IPS-18c (cell line): ENCODE results near the gene LAIR2.
"Not testable (repeated sequence)": the region's sequence is repeated elsewhere in the genome, so short reads cannot be mapped to it uniquely, and the experiment has no call there.

ENCODE experiments used
- H3K4me3 ChIP-seq: 2 replicates; pipeline ENCODE4 v1.7.0; 2013; ENCODE audit warnings: low read depth, mild to moderate bottlenecking, low read length, moderate library complexity; ENCODE audit not compliant: insufficient read depth
- H3K9me3 ChIP-seq: one replicate; pipeline ENCODE4 v1.6.1; 2013; ENCODE audit warnings: mild to moderate bottlenecking, low read length, moderate library complexity; ENCODE audit not compliant: control insufficient read depth, insufficient read depth

The LAIR2 gene

DNA sequence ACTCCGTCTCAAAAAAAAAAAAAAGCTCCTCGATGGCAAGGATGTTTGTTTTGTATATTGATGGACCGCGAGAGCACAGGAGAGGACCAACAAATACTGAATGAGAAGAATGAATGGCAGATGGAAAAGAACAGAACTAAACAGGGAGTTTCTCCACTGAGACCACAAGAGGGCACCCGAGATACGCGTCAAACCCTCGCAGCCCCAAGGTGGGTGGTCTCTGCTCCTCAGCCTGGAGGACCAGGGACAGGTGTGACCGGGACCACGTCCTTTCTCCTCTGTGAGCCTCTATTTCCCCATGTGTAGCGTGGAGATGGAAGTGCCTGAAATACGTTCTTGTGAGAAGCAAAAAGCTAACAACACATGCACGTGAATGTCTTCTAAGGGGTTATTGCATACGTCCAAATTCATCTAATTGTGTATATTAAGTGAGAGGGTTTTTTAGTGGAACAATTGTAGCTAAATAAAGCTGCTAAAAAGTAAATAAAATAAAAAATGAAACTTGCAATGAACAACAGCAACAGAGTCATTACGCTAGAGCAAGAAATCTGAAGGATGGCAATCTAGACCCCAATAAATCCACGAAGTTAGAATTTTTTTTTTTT, 21.2 kb upstream of the LAIR2 start:
- Histone ChIP-seq H3K4me3 (no peak overlapping the region), H3K9me3 (no peaks in the 10 kb centered on the region)

GRCh38 chr19:54482889-54483288, 19.7 kb upstream of the LAIR2 start:
- no peak overlapping the region for H3K4me3 ChIP-seq
- H3K9me3 ChIP-seq: no peaks in the 10 kb centered on the region

DNA sequence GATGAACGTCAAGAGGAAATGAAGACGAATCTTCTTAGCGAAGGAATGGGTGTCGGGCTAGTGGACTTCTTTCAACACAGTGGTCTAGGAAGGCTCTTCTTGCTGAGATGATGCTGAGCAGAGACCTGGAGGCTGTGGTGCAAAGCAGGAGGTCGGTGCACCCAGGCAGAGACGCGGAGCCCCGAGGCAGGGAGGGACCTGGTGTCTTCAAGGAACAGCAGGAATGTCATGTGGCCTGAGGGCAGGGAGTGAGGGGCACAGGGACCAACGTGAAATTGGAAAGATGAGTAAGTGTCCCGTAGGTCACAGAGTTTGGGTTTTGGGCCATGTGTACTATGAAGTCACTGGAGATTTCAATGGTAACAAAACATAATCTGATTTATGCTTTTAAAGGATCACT, 18.2 kb upstream of the LAIR2 start:
- H3K9me3 ChIP-seq: no peaks in the 10 kb centered on the region

DNA sequence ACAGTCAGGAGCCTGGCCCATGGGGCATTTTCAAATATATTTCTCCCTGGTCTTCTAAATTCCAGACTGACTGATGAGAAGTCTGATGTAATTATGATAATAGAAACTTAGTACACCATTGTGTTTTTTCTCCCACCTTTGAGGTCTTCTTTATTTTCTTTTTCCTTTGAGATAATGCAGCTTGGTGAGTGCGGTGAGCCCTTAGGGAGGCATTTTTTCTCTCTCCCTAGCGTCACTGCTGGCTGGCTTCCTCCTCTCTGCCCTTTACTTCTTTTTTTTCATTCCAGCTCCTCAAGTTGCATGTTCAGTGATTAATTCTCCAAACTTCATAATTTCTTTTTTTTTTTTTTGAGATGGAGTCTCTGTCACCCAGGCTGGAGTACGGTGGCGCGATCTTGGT, 16.8 kb upstream of the LAIR2 start:
- Histone ChIP-seq H3K9me3 (no peaks in the 10 kb centered on the region), H3K4me3 (no peak overlapping the region)

More for the DNA sequence above, 18.2 kb upstream of the LAIR2 start:
- H3K4me3 ChIP-seq: no peak overlapping the region

DNA sequence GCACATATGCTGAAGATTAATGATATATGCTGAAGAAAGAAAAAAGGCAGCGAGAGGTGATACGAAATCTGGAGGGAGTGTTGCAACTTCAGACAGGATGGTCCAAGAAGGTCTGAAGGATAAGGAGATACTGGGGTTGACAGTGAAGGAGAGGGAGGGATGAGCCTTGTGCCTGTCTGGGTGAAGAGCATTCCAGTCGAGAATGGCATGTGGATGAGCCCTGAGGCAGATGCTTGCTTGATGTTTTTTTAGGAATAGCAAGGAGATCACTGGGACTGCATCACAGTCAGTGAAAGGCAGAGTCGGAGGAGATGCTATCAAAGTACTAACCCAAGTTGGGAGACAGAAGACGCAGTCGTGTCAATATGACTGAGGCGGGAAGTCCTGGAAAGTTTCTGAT, 13.3 kb upstream of the LAIR2 start:
- Histone ChIP-seq H3K4me3 (no peak overlapping the region), H3K9me3 (no peaks in the 10 kb centered on the region)

- no peak overlapping the region for H3K4me3 ChIP-seq
- no peaks in the 10 kb centered on the region for H3K9me3 ChIP-seq
Measured at GRCh38 chr19:54489766-54490165, 12.9 kb upstream of the LAIR2 start.

DNA sequence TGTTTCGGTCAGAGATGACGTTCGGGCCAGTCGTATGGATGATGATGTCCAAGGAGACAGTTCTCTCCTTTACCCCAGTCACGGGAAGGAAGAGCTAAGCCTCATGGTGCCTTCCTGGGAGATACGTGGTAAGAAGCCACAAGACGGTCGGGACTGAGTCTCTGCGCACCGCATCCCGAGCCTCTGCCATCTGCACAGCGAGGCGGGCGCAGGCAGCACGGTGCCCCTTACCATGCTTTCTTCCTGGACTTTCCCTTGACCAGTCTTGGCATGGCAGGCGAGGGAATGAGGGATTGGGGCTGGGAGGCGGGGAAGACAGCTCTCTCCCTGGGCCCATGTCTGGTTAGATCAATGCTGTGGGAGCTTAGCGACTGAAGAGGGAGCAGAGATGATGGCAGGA, 10.1 kb upstream of the LAIR2 start:
- no peak overlapping the region for H3K4me3 ChIP-seq
- H3K9me3 ChIP-seq: no peaks in the 10 kb centered on the region

GRCh38 chr19:54493056-54493455, 9.6 kb upstream of the LAIR2 start:
- not testable (repeated sequence) for H3K9me3 ChIP-seq

DNA sequence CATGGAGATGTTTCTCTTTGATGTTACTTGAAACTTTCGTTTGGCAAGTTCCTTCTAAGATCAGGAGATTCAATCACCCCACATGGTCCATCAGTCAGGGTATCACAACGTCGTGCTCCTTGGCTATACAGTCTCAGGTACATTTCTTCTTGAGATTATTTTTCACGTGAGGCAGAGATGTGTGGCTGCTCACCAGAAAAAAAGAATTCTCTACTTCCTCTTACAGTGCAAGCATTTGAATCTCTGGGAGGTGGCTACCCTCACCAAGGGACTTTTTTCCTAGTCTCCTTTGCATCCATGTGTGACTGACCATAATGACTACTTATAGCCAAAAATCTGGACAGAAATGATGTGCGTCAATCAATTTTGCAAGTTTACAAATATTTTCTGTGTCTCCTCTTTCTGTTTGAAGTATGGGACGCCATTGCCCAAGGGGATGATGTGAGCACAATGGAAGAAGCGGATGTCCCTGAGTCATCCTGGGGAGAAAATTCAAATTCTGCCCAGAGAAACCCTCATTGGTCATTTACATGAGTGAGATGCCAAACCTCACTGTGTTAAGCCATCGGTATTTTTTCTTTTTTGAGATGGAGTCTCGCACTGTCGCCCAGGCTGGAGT, 8.6 kb upstream of the LAIR2 start:
- Histone ChIP-seq H3K9me3 (no peaks in the 10 kb centered on the region), H3K4me3 (no peak overlapping the region)

More at GRCh38 chr19:54493056-54493455, 9.6 kb upstream of the LAIR2 start:
- H3K4me3 ChIP-seq: not testable (repeated sequence)

- H3K4me3 ChIP-seq, H3K9me3 ChIP-seq: not testable (repeated sequence)
Measured at GRCh38 chr19:54495284-54495683, 7.3 kb upstream of the LAIR2 start.

- not testable (repeated sequence) for H3K4me3 ChIP-seq, H3K9me3 ChIP-seq
Measured at GRCh38 chr19:54497747-54498450, 4.7 kb upstream of the LAIR2 start.

DNA sequence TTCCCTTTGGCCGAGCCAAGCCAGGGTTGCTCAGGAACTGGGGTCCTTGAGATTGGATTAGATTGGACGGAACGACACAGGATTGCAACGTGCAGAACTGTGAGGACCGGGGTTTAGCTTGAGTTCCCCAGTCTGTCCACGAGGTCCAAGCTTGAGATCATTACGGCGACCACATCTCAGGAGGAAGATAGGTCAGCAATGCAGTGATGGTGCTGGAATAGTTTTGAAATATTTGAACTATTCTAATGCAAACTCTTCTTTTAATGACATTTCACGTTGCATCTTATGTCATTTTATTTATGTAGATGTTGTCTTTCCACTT, 4.2 kb upstream of the LAIR2 start:
- not testable (repeated sequence) for H3K4me3 ChIP-seq, H3K9me3 ChIP-seq

DNA sequence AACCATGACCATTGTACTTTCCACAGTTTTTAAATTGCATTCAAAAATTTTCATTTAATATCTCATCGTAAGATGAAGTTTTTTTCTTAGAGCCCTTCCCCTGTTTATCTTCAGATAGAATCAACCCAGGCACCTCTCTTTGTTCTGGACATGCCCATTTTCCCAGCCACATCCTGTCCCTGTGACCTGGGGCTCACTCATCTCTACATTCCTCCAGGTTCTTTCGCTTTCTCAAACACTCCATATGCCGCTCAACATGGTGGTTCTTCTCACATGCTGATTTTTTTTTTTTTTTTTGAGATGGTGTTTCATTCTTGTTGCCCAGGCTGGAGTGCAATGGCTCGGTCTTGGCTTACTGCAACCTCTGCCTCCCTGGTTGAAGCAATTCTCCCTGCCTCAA, 2.9 kb downstream of the LAIR2 start:
- not testable (repeated sequence) for H3K4me3 ChIP-seq, H3K9me3 ChIP-seq

DNA sequence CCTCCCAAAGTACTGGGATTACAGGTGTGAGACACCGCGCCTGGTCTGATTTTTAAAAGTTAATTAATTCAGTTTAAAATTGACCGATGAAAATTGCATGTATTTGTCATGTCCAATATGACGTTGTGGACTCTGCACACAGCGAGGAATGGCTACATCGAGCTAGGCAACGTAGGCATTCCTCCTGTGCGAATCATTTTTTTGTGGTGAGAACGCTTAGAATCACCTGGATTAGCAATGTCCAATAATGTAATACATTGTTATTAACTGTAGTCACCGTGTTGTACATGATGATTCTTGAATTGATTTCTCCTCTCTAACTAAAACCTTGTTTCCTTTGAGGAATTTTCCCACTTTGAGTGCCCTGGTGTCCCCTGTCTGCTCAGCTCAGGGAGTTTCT, 3.4 kb downstream of the LAIR2 start:
- Histone ChIP-seq H3K9me3 (no peaks in the 10 kb centered on the region), H3K4me3 (no peak overlapping the region)

GRCh38 chr19:54507038-54507717, 4.5 kb downstream of the LAIR2 start:
- H3K9me3 ChIP-seq, H3K4me3 ChIP-seq: not testable (repeated sequence)

- Histone ChIP-seq H3K9me3 (no peaks in the 10 kb centered on the region), H3K4me3 (no peak overlapping the region)
Measured at GRCh38 chr19:54507824-54508223, 5.2 kb downstream of the LAIR2 start.

- not testable (repeated sequence) for H3K9me3 ChIP-seq, H3K4me3 ChIP-seq
Measured at GRCh38 chr19:54508487-54508886, 5.9 kb downstream of the LAIR2 start.
